Fibroblast of pulmonary artery (primary cell): ENCODE measurements around the gene SETMAR.

Source experiments
- DNase-seq: peaks from one replicate; pipeline ENCODE4 v3.0.0-alpha.2; 2010; ENCODE audit warnings: low read depth
- H3K4me3 ChIP-seq: replicated peaks from 2 replicates; pipeline ENCODE4 v1.5.1; 2011; ENCODE audit warnings: low read depth, mild to moderate bottlenecking, control low read depth, low read length, moderate library complexity
- CTCF ChIP-seq: IDR thresholded peaks from 2 replicates; pipeline ENCODE4 v1.5.1; 2011; ENCODE audit warnings: mild to moderate bottlenecking, control low read depth, low read length, inconsistent platforms; ENCODE audit errors: missing control alignments

The SETMAR gene

GRCh38 chr3:4350789-4351163, 47.6 kb downstream of the SETMAR start:
- peak; percentile 69 for TF ChIP-seq CTCF
- peak overlapping the region; percentile 48 for H3K4me3 ChIP-seq

GRCh38 chr3:4351164-4351855, 48.1 kb downstream of the SETMAR start:
- H3K4me3 ChIP-seq: peak overlapping the region; percentile 48
- DNase-seq: peak; percentile 76
- no peak for TF ChIP-seq CTCF

More at GRCh38 chr3:4350789-4351163, 47.6 kb downstream of the SETMAR start:
- DNase-seq: peak; percentile 91

GRCh38 chr3:4351872-4352271, 48.7 kb downstream of the SETMAR start:
- no peak overlapping the region for H3K4me3 ChIP-seq
- no peak for DNase-seq
- TF ChIP-seq CTCF: no peak

GRCh38 chr3:4355401-4356219, 52.4 kb downstream of the SETMAR start:
- no peak for TF ChIP-seq CTCF
- no peak overlapping the region for H3K4me3 ChIP-seq
- no peak for DNase-seq

- DNase-seq: no peak
- H3K4me3 ChIP-seq: no peak overlapping the region
- no peak for TF ChIP-seq CTCF
Measured at GRCh38 chr3:4356220-4356540, 53.0 kb downstream of the SETMAR start.

GRCh38 chr3:4356546-4357410, 53.6 kb downstream of the SETMAR start:
- no peak overlapping the region for H3K4me3 ChIP-seq
- TF ChIP-seq CTCF: no peak
- no peak for DNase-seq
